ENCODE results near the gene NSMCE1.

- TF ChIP-seq CTCF (IDR thresholded peaks at IDR 0.05) (no peak), POLR2A (IDR thresholded peaks at IDR 0.05) (no peak)
Observed at GRCh38 chr16:27301236-27301861, 32.8 kb upstream of the NSMCE1 start.
